ENCODE data around the gene HPGD. TPM values are rescaled to one million over a fixed set of nuclear protein-coding genes. Genes with fewer than 3 reads are reported as not detected.
A peak's percentile ranks its signal among the peaks of the same experiment; 100 is the strongest.

The HPGD gene
- total RNA-seq, 2 experiments from 2014 or later, result 9.3 to 10.4 TPM

DNA sequence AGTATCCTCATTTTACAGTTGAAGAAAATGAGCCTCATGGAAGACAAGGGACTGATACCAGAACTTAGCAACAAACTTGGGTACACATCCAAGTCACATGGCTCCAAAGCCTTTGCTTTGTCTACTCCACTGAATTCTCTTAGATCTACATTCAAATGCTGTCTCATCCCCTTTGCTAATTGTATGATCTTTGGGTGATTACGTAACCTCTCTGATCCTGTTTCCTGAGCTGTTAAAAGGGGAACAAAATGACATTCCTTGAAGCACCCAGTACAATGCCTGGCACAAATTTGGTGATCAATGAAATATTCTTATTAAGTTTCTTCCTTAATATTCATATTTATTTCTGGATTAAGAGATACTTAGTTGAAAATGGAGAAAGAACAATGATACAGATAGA is 5.9 kb upstream of the HPGD start:
- POLR2A ChIA-PET, result no interaction called here
- no peak overlapping the region for H3K4me3 ChIP-seq (ENCODE audit: low read length)
- intact Hi-C loops (cut with DNase I, micrococcal nuclease), result loop anchor here in 1 of 2 experiments (5.0 kb wide), 1 partner anchor 64 kb away; no protein-coding TSS in a partner anchor
- CTCF ChIA-PET, result no interaction called here
- H3K4me1 ChIP-seq (ENCODE audit: insufficient read depth, low read length), result peaks cover under 1% of the 10 kb centered on the region
- Mint-ChIP-seq H3K27ac (no peak overlapping the region), H3K27me3 (peaks cover 33% of the 10 kb centered on the region), H3K4me1 (ENCODE audit: low read depth) (peaks cover 7% of the 10 kb centered on the region), H3K36me3 (ENCODE audit: low read depth) (no peaks in the 10 kb centered on the region), H3K4me3 (no peak overlapping the region), H3K9me3 (no peaks in the 10 kb centered on the region)
- ATAC-seq (ENCODE audit: poor library complexity) (no peak), DNase-seq (no peak)
- peaks cover 4% of the 10 kb centered on the region in 2 experiments for H3K27me3 ChIP-seq (ENCODE audit: control insufficient read depth in 1 of 2, insufficient read depth in 2 of 2, low read length in 2 of 2)
- TF ChIP-seq, protein P1, sequence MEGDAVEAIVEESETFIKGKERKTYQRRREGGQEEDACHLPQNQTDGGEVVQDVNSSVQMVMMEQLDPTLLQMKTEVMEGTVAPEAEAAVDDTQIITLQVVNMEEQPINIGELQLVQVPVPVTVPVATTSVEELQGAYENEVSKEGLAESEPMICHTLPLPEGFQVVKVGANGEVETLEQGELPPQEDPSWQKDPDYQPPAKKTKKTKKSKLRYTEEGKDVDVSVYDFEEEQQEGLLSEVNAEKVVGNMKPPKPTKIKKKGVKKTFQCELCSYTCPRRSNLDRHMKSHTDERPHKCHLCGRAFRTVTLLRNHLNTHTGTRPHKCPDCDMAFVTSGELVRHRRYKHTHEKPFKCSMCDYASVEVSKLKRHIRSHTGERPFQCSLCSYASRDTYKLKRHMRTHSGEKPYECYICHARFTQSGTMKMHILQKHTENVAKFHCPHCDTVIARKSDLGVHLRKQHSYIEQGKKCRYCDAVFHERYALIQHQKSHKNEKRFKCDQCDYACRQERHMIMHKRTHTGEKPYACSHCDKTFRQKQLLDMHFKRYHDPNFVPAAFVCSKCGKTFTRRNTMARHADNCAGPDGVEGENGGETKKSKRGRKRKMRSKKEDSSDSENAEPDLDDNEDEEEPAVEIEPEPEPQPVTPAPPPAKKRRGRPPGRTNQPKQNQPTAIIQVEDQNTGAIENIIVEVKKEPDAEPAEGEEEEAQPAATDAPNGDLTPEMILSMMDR (IDR thresholded peaks at IDR 0.05), result no peak
- H3K36me3 ChIP-seq (ENCODE audit: insufficient read depth, low read length), result no peaks in the 10 kb centered on the region
- H3K27ac ChIP-seq (ENCODE audit: low read depth in 1 of 2, low read length in 2 of 2), result no peak overlapping the region
- H3K9me3 ChIP-seq (ENCODE audit: control insufficient read depth in 1 of 2, insufficient read depth in 1 of 2, low read length in 2 of 2), result no peaks in the 10 kb centered on the region

DNA sequence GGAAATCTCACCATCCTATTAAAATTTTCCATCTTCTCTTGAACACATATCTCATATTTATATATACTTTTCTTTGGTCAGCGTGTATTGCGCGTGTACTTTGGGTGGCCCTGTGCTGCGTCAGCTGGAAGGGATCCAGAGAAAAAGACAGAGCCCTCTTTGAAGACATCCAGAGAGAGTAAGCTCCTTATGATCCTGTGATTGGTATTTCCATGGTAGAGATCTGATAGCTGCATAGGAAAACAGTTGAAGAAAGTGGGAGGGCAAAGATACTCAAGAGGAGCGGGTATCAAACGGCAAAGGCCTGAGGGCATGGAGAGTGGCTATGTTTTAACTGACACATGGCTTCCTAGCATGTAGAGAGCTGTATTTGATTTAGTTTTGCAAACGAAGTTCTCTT is 4.4 kb upstream of the HPGD start:
- no peaks in the 10 kb centered on the region for H3K36me3 ChIP-seq (ENCODE audit: insufficient read depth, low read length)
- Mint-ChIP-seq H3K27me3 (peaks cover 33% of the 10 kb centered on the region), H3K4me1 (ENCODE audit: low read depth) (peaks cover 8% of the 10 kb centered on the region), H3K4me3 (no peak overlapping the region), H3K9me3 (no peaks in the 10 kb centered on the region), H3K27ac (no peak overlapping the region), H3K36me3 (ENCODE audit: low read depth) (no peaks in the 10 kb centered on the region)
- peaks cover 0 to 7% of the 10 kb centered on the region in 2 experiments for H3K9me3 ChIP-seq (ENCODE audit: control insufficient read depth in 1 of 2, insufficient read depth in 1 of 2, low read length in 2 of 2)
- peaks cover 10 to 16% of the 10 kb centered on the region in 2 experiments for H3K27me3 ChIP-seq (ENCODE audit: control insufficient read depth in 1 of 2, insufficient read depth in 2 of 2, low read length in 2 of 2)
- intact Hi-C loops (cut with DNase I, micrococcal nuclease), result loop anchor here in 1 of 2 experiments (5.0 kb wide), 1 partner anchor 66 kb away; no protein-coding TSS in a partner anchor
- no peak for ATAC-seq (ENCODE audit: poor library complexity)
- ChIA-PET CTCF (interaction anchor here (0.6 kb wide), 1 partner anchor 88 kb away, joined by 3 read pairs; no protein-coding TSS in a partner anchor), POLR2A (no interaction called here)
- H3K27ac ChIP-seq (ENCODE audit: low read depth in 1 of 2, low read length in 2 of 2), result no peak overlapping the region
- peaks cover 6% of the 10 kb centered on the region for H3K4me1 ChIP-seq (ENCODE audit: insufficient read depth, low read length)
- no peak for DNase-seq
- no peak overlapping the region for H3K4me3 ChIP-seq (ENCODE audit: low read length)
- TF ChIP-seq, protein P1 (IDR thresholded peaks at IDR 0.05), result no peak

DNA sequence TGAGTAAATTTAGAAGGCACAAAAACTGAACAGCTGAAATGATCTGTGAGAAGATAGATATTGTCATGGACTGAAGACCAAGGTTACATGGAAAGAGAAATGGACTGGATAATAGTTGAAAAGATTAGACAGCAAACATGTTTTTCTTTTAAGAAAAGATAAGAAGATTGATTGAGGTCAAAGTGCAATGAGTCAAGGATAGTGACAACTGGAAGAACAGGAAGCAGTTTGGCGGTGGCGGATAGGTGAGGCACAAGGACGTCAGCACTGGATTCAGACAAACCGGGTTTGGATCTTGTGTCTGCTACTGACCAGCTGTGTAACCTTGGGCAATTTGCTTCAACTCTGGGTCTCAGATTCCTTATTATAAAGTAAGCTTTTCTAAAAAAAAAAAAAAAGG is 2.0 kb upstream of the HPGD start:
- H3K27me3 ChIP-seq (ENCODE audit: control insufficient read depth in 1 of 2, insufficient read depth in 2 of 2, low read length in 2 of 2), result peaks cover 10 to 19% of the 10 kb centered on the region in 2 experiments
- ATAC-seq (ENCODE audit: poor library complexity), result no peak
- no peak overlapping the region for H3K4me3 ChIP-seq (ENCODE audit: low read length)
- no peaks in the 10 kb centered on the region for H3K36me3 Mint-ChIP-seq (ENCODE audit: low read depth)
- peaks cover 0 to 7% of the 10 kb centered on the region in 2 experiments for H3K9me3 ChIP-seq (ENCODE audit: control insufficient read depth in 1 of 2, insufficient read depth in 1 of 2, low read length in 2 of 2)
- POLR2A ChIA-PET, result interaction anchor here (1.2 kb wide), 1 partner anchor 26 kb away, joined by 3 read pairs; no protein-coding TSS in a partner anchor
- intact Hi-C loops (cut with DNase I, micrococcal nuclease), result no loop called here
- H3K4me3 Mint-ChIP-seq, result peak overlapping the region; percentile 53
- H3K4me1 ChIP-seq (ENCODE audit: insufficient read depth, low read length), result peaks cover 8% of the 10 kb centered on the region
- peak in 2 of 14 experiments; percentile 6 to 9 for DNase-seq
- peaks cover 29% of the 10 kb centered on the region for H3K27me3 Mint-ChIP-seq
- H3K27ac Mint-ChIP-seq, result no peak overlapping the region
- peaks cover 22% of the 10 kb centered on the region for H3K4me1 Mint-ChIP-seq (ENCODE audit: low read depth)
- no peak overlapping the region for H3K27ac ChIP-seq (ENCODE audit: low read depth in 1 of 2, low read length in 2 of 2)
- TF ChIP-seq, protein P1 (IDR thresholded peaks at IDR 0.05), result no peak
- H3K9me3 Mint-ChIP-seq, result no peaks in the 10 kb centered on the region
- no peaks in the 10 kb centered on the region for H3K36me3 ChIP-seq (ENCODE audit: insufficient read depth, low read length)
- CTCF ChIA-PET, result no interaction called here
